Trophoblast cell (in vitro differentiated cells and primary cell): Measurements from ENCODE around the gene ZG16.
"Not testable (repeated sequence)": the region's sequence is repeated elsewhere in the genome, so short reads cannot be mapped to it uniquely, and the experiment has no call there.

Experiments
- DNase-seq, 2 donors: peaks; one replicate each; pipeline ENCODE4 v3.0.0-alpha.2; 2016
- H2AFZ ChIP-seq: 2 replicates; pipeline ENCODE4 v1.6.1; 2013; ENCODE audit warnings: low read length, moderate library complexity, mild to moderate bottlenecking; ENCODE audit not compliant: insufficient read depth, poor library complexity
- H2AK5ac ChIP-seq: 2 replicates; pipeline ENCODE4 v1.6.1; 2013; ENCODE audit warnings: mild to moderate bottlenecking, low read length
- H2BK120ac ChIP-seq: 2 replicates; pipeline ENCODE4 v1.6.1; 2013; ENCODE audit warnings: low read length, mild to moderate bottlenecking, moderate library complexity; ENCODE audit not compliant: insufficient read depth, poor library complexity
- H2BK12ac ChIP-seq: 2 replicates; pipeline ENCODE4 v1.6.1; 2013; ENCODE audit warnings: mild to moderate bottlenecking, low read length, moderate library complexity
- H2BK5ac ChIP-seq: 2 replicates; pipeline ENCODE4 v1.6.1; 2013; ENCODE audit warnings: low read length, low read depth, moderate library complexity, mild to moderate bottlenecking; ENCODE audit not compliant: poor library complexity
- H3K14ac ChIP-seq: 2 replicates; pipeline ENCODE4 v1.6.1; 2013; ENCODE audit warnings: mild to moderate bottlenecking, low read length
- H3K18ac ChIP-seq: 2 replicates; pipeline ENCODE4 v1.6.1; 2013; ENCODE audit warnings: mild to moderate bottlenecking, low read length
- H3K23ac ChIP-seq: 2 replicates; pipeline ENCODE4 v1.6.1; 2013; ENCODE audit warnings: low read length
- H3K27ac ChIP-seq: 2 replicates; pipeline ENCODE4 v1.5.1; 2013; ENCODE audit warnings: low read depth, mild to moderate bottlenecking, inconsistent platforms, low read length, moderate library complexity
- H3K27me3 ChIP-seq: 2 replicates; pipeline ENCODE4 v1.6.1; 2013; ENCODE audit warnings: inconsistent platforms, mild to moderate bottlenecking, low read length, moderate library complexity; ENCODE audit not compliant: insufficient read depth
- H3K36me3 ChIP-seq, 2 experiments: 1 replicate in 1 of 2; 2 replicates in 1 of 2; pipeline ENCODE4 v1.6.1; 2013; ENCODE audit warnings: low read length in 2 of 2, mild to moderate bottlenecking in 2 of 2, moderate library complexity in 1 of 2; ENCODE audit not compliant: insufficient read depth in 2 of 2, control insufficient read depth in 1 of 2
- H3K4ac ChIP-seq: 2 replicates; pipeline ENCODE4 v1.6.1; 2013; ENCODE audit warnings: low read depth, mild to moderate bottlenecking, low read length, moderate library complexity
- H3K4me1 ChIP-seq, 2 experiments: 1 replicate in 1 of 2; 2 replicates in 1 of 2; pipeline ENCODE4 v1.6.1; 2013; ENCODE audit warnings: low read length in 2 of 2, mild to moderate bottlenecking in 2 of 2, moderate library complexity in 1 of 2; ENCODE audit not compliant: insufficient read depth in 2 of 2, control insufficient read depth in 1 of 2
- H3K4me2 ChIP-seq: 2 replicates; pipeline ENCODE4 v1.6.1; 2013; ENCODE audit warnings: inconsistent platforms, mild to moderate bottlenecking, low read length, moderate library complexity
- H3K4me3 ChIP-seq: 2 replicates; pipeline ENCODE4 v1.5.1; 2013; ENCODE audit warnings: mild to moderate bottlenecking, low read depth, low read length, inconsistent platforms
- H3K79me1 ChIP-seq: one replicate; pipeline ENCODE4 v1.6.1; 2013; ENCODE audit warnings: low read length
- H3K79me2 ChIP-seq: 2 replicates; pipeline ENCODE4 v1.6.1; 2013; ENCODE audit warnings: low read length, mild to moderate bottlenecking; ENCODE audit not compliant: control insufficient read depth, insufficient read depth, poor library complexity
- H3K9ac ChIP-seq: 2 replicates; pipeline ENCODE4 v1.6.1; 2013; ENCODE audit warnings: mild to moderate bottlenecking, low read length
- H3K9me3 ChIP-seq: 2 replicates; pipeline ENCODE4 v1.6.1; 2013; ENCODE audit warnings: low read depth, mild to moderate bottlenecking, control low read depth, inconsistent platforms, low read length; ENCODE audit not compliant: insufficient read depth
- H4K12ac ChIP-seq: 2 replicates; pipeline ENCODE4 v1.6.1; 2013; ENCODE audit warnings: low read depth, mild to moderate bottlenecking, low read length, moderate library complexity
- H4K8ac ChIP-seq: 2 replicates; pipeline ENCODE4 v1.6.1; 2013; ENCODE audit warnings: low read depth, mild to moderate bottlenecking, low read length, moderate library complexity
- H4K91ac ChIP-seq: one replicate; pipeline ENCODE4 v1.6.1; 2013; ENCODE audit warnings: low read depth, mild to moderate bottlenecking, low read length, moderate library complexity
- WGBS: extraction: QIAGEN DNeasy Blood & Tissue Kit; methylation state at CpG from one replicate; pipeline ENCODE4 v1.1.7; 2013; ENCODE audit warnings: missing lambda C conversion rate; ENCODE audit not compliant: insufficient read length, insufficient coverage; ENCODE audit errors: extremely low coverage; 5-methylcytosine and 5-hydroxymethylcytosine counted together

ZG16 gene

GRCh38 chr16:29779474-29779873 lies 1.4 kb downstream of the ZG16 start:
- Histone ChIP-seq H3K4ac (no peak overlapping the region), H4K91ac (peak overlapping the region; percentile 86), H3K79me2 (no peaks in the 10 kb centered on the region), H3K18ac (no peak overlapping the region), H2AK5ac (no peak overlapping the region), H4K8ac (peak overlapping the region; percentile 5), H3K14ac (no peak overlapping the region), H3K9me3 (peaks cover 5% of the 10 kb centered on the region), H3K23ac (no peak overlapping the region), H3K79me1 (peaks cover 30% of the 10 kb centered on the region), H3K4me1 (peaks cover 30 to 37% of the 10 kb centered on the region in 2 experiments), H3K9ac (no peak overlapping the region), H2BK5ac (peak overlapping the region; percentile 10), H3K27me3 (no peaks in the 10 kb centered on the region), H2BK120ac (peak overlapping the region; percentile 50), H2AFZ (no peak overlapping the region), H3K4me2 (no peak overlapping the region), H3K36me3 (no peaks in the 10 kb centered on the region), H3K27ac (peak overlapping the region; percentile 62), H4K12ac (no peak overlapping the region), H3K4me3 (no peak overlapping the region), H2BK12ac (peak overlapping the region; percentile 95)
- DNase-seq = peak; percentile 87 to 92
- no CpG with 5 or more reads among the region's 10 CpGs for WGBS

- H3K79me1 ChIP-seq = peaks cover 35% of the 10 kb centered on the region
- H4K12ac ChIP-seq, H3K27me3 ChIP-seq, H3K23ac ChIP-seq, H3K79me2 ChIP-seq, H3K9ac ChIP-seq, H3K4me2 ChIP-seq, H3K18ac ChIP-seq, H2AFZ ChIP-seq, H3K36me3 ChIP-seq, H2AK5ac ChIP-seq, H3K9me3 ChIP-seq, H3K4me3 ChIP-seq, H3K4ac ChIP-seq, H3K14ac ChIP-seq: not testable (repeated sequence)
- H3K4me1 ChIP-seq = peaks cover 31 to 37% of the 10 kb centered on the region in 2 experiments
- peak overlapping the region; percentile 97 for H4K91ac ChIP-seq
- H2BK12ac ChIP-seq = peak overlapping the region; percentile 85
- peak; percentile 77 to 89 for DNase-seq
- peak overlapping the region; percentile 94 for H3K27ac ChIP-seq
- H4K8ac ChIP-seq = peak overlapping the region; percentile 83
- peak overlapping the region; percentile 96 for H2BK5ac ChIP-seq
- peak overlapping the region; percentile 98 for H2BK120ac ChIP-seq
- no CpG with 5 or more reads among the region's 13 CpGs for WGBS
These were observed 5.3 kb downstream of the ZG16 start for GRCh38 chr16:29783094-29783953.

GRCh38 chr16:29784157-29784556 lies 6.1 kb downstream of the ZG16 start:
- Histone ChIP-seq H2AK5ac (no peak overlapping the region), H2BK120ac (peak overlapping the region; percentile 98), H3K4me1 (peaks cover 26 to 29% of the 10 kb centered on the region in 2 experiments), H3K4me2 (no peak overlapping the region), H4K91ac (peak overlapping the region; percentile 97), H3K79me1 (peaks cover 30% of the 10 kb centered on the region), H4K8ac (peak overlapping the region; percentile 83), H3K9ac (no peak overlapping the region), H3K4ac (peak overlapping the region; percentile 70), H2BK12ac (peak overlapping the region; percentile 85), H3K79me2 (no peaks in the 10 kb centered on the region), H3K27me3 (no peaks in the 10 kb centered on the region), H3K9me3 (peaks cover 5% of the 10 kb centered on the region), H3K18ac (peak overlapping the region; percentile 72), H4K12ac (no peak overlapping the region), H3K23ac (no peak overlapping the region), H3K14ac (peak overlapping the region; percentile 95), H2BK5ac (peak overlapping the region; percentile 96), H3K27ac (peak overlapping the region; percentile 94), H3K4me3 (no peak overlapping the region), H2AFZ (no peak overlapping the region), H3K36me3 (no peaks in the 10 kb centered on the region)
- no peak for DNase-seq
- no CpG with 5 or more reads among the region's 2 CpGs for WGBS

- Histone ChIP-seq H3K27me3 (no peaks in the 10 kb centered on the region), H3K4me2 (peak overlapping the region; percentile 34), H3K4ac (peak overlapping the region; percentile 39), H3K79me1 (peaks cover 28% of the 10 kb centered on the region), H3K18ac (peak overlapping the region; percentile 94), H2BK12ac (peak overlapping the region; percentile 99), H3K27ac (peak overlapping the region; percentile 7), H3K4me3 (no peak overlapping the region), H3K36me3 (no peaks in the 10 kb centered on the region), H3K14ac (peak overlapping the region; percentile 83), H2BK120ac (peak overlapping the region; percentile 73), H4K8ac (peak overlapping the region; percentile 90), H3K23ac (no peak overlapping the region), H3K9ac (no peak overlapping the region), H2BK5ac (peak overlapping the region; percentile 71), H4K12ac (peak overlapping the region; percentile 16), H2AFZ (peak overlapping the region; percentile 89), H3K4me1 (peaks cover 22 to 24% of the 10 kb centered on the region in 2 experiments), H3K79me2 (peaks cover 2% of the 10 kb centered on the region), H3K9me3 (peaks cover 5% of the 10 kb centered on the region), H4K91ac (peak overlapping the region; percentile 87), H2AK5ac (peak overlapping the region; percentile 43)
- WGBS = no CpG with 5 or more reads among the region's 38 CpGs
- DNase-seq = no peak
These were observed 6.9 kb downstream of the ZG16 start for GRCh38 chr16:29784901-29785500.
